GM12878 (cell line): ENCODE data around the gene RABGEF1.

Source experiments
- EP300 ChIP-seq, 2 experiments: fragments of 150-350 bp in 1 of 2; IDR thresholded peaks; 2 replicates each; pipeline ENCODE4 v1.6.1; 2011 to 2012; ENCODE audit warnings: low read depth in 2 of 2, low read length in 2 of 2, borderline replicate concordance in 1 of 2, improper control_type of control experiment in 1 of 2, inconsistent platforms in 1 of 2; ENCODE audit not compliant: control insufficient read depth in 1 of 2
- ESRRA ChIP-seq: IDR thresholded peaks from 2 replicates; pipeline ENCODE4 v1.6.1; 2012; ENCODE audit warnings: mild to moderate bottlenecking, low read length, improper control_type of control experiment
- GABPA ChIP-seq: IDR thresholded peaks from 2 replicates; pipeline ENCODE4 v1.6.1; 2014; ENCODE audit warnings: antibody characterized with exemption, low read depth, mild to moderate bottlenecking, inconsistent platforms
- HDAC6 ChIP-seq: fragments of 200-600 bp; sonication (generic); IDR thresholded peaks from one replicate; pipeline ENCODE4 v1.8.0; 2017; ENCODE audit warnings: antibody characterized with exemption; ENCODE audit not compliant: unreplicated experiment
- NR2F1 ChIP-seq: fragments of 450-650 bp; conservative IDR thresholded peaks from 2 replicates; pipeline ENCODE4 v1.6.1; 2017; ENCODE audit warnings: mild to moderate bottlenecking
- ZNF384 ChIP-seq: IDR thresholded peaks from 2 replicates; pipeline ENCODE4 v1.6.1; 2012; ENCODE audit warnings: low read depth, mild to moderate bottlenecking, low read length, improper control_type of control experiment, borderline replicate concordance
- TF ChIP-seq, protein P1 (sequence below): IDR thresholded peaks from 2 replicates; pipeline ENCODE4 v1.6.1; 2011; ENCODE audit warnings: low read depth, mild to moderate bottlenecking, low read length, moderate library complexity, borderline replicate concordance; ENCODE audit errors: extremely low read depth
- TF ChIP-seq, protein P2 (sequence below), 3 experiments: IDR thresholded peaks in 2 of 3; conservative IDR thresholded peaks in 1 of 3; 2 replicates each; pipeline ENCODE4 v1.5.1; 2011; ENCODE audit warnings: low read depth in 3 of 3, low read length in 3 of 3, mild to moderate bottlenecking in 3 of 3, control low read depth in 2 of 3, moderate library complexity in 2 of 3, inconsistent platforms in 1 of 3, mixed read lengths in 1 of 3; ENCODE audit not compliant: control insufficient read depth in 2 of 3, insufficient read depth in 1 of 3; ENCODE audit errors: extremely low read depth in 1 of 3

DNA sequence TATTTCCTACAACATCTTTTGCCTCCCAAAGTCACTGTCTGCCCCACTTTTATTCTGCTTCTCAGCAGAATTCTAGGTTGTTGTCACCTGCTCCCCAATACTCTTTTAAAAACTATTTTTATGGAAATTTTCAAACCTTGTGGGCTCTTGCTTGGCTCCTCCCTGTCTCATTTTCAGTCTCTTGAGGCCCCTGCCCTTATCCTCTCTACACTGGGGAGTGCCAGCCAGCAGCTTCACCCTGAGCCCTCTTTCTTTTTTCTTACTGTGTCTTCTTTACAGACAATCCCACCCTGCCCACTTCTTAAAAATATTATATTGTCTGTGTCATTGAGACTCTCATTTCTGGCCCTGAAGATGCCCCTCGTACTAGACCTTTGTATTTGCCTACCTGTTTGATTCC, 118.8 kb downstream of the RABGEF1 start:
- TF ChIP-seq HDAC6: no peak
- TF ChIP-seq, protein P1, sequence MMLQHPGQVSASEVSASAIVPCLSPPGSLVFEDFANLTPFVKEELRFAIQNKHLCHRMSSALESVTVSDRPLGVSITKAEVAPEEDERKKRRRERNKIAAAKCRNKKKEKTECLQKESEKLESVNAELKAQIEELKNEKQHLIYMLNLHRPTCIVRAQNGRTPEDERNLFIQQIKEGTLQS: no peak
- TF ChIP-seq NR2F1: no peak
- no peak for TF ChIP-seq GABPA
- TF ChIP-seq, protein P2, sequence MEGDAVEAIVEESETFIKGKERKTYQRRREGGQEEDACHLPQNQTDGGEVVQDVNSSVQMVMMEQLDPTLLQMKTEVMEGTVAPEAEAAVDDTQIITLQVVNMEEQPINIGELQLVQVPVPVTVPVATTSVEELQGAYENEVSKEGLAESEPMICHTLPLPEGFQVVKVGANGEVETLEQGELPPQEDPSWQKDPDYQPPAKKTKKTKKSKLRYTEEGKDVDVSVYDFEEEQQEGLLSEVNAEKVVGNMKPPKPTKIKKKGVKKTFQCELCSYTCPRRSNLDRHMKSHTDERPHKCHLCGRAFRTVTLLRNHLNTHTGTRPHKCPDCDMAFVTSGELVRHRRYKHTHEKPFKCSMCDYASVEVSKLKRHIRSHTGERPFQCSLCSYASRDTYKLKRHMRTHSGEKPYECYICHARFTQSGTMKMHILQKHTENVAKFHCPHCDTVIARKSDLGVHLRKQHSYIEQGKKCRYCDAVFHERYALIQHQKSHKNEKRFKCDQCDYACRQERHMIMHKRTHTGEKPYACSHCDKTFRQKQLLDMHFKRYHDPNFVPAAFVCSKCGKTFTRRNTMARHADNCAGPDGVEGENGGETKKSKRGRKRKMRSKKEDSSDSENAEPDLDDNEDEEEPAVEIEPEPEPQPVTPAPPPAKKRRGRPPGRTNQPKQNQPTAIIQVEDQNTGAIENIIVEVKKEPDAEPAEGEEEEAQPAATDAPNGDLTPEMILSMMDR (IDR thresholded peaks at IDR 0.05 in 2 of 3, conservative IDR thresholded peaks at IDR 0.05 in 1 of 3; ENCODE audit: control insufficient read depth in 2 of 3, extremely low read depth in 1 of 3, insufficient read depth in 1 of 3, low read depth in 3 of 3, low read length in 3 of 3): no peak
- TF ChIP-seq ZNF384: no peak
- TF ChIP-seq ESRRA: no peak
- no peak for TF ChIP-seq EP300 (IDR thresholded peaks at IDR 0.05; ENCODE audit: borderline replicate concordance in 1 of 2, control insufficient read depth in 1 of 2, low read depth in 2 of 2, low read length in 2 of 2)
